Fibroblast of gingiva (primary cell): Measurements from ENCODE around the gene PAMR1.

Experiments
- DNase-seq: peaks from one replicate; pipeline ENCODE4 v3.0.0-alpha.2; 2011; ENCODE audit warnings: low read depth

The PAMR1 gene

DNA sequence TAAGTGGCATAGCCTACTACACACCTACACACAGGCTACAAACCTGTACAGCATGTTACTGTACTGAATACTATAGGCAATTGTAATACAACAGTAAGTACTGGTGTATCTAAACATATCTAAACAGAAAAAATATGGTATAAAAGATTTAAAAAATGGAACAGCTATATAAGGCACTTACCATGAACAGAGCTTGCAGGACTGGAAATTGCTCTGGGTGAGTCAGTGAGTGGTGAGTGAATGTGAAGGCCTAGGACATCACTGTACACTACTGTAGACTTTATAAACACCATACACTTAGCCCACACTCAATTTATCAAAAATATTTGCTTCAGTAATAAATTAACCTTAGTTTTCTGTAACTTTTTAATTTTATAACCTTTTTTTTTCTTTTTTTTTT, 24.7 kb downstream of the PAMR1 start:
- no peak for DNase-seq

DNA sequence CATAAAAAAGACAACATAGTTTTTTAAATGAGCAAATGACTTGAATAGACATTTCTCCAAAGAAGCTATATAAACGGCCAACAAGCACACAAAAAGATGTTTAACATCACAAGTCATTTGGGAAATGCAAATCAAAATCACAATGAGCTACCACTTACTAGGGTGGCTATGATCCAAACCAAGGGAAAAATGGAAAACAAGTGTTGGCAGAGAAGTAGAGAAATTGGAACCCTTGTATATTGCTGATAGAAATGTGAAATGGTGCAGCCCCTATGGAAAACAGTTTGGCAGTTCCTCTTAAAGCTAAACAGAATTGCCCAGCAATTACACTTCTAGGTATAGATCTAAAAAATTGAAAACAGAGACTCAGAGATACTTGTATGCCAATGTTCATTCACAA, 29.0 kb downstream of the PAMR1 start:
- no peak for DNase-seq

DNA sequence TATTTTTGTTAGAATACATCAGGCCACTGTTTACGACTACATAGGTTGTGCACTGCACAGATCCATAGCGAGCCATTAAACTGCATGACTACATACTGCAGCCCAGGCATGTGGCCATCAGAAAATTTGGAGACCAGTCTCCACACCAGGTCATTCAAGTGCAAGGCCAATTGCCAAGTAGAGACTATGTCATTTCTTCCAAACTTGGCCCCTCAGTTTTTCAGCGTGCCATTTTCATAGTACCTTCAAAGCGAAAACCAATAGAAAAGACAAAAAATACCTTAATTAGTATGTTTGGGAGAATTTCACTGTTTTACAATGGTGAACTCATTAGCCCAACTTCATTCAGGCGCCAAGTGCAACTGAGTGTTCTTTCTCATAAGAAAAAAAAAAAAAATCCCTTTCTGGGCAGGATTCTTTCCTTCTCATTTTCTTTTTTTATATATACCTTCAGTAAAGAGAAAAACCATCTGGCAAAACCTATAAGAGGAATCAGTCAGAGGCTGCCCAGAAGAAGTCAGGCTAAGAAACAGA, 30.4 kb downstream of the PAMR1 start:
- DNase-seq, result no peak

DNA sequence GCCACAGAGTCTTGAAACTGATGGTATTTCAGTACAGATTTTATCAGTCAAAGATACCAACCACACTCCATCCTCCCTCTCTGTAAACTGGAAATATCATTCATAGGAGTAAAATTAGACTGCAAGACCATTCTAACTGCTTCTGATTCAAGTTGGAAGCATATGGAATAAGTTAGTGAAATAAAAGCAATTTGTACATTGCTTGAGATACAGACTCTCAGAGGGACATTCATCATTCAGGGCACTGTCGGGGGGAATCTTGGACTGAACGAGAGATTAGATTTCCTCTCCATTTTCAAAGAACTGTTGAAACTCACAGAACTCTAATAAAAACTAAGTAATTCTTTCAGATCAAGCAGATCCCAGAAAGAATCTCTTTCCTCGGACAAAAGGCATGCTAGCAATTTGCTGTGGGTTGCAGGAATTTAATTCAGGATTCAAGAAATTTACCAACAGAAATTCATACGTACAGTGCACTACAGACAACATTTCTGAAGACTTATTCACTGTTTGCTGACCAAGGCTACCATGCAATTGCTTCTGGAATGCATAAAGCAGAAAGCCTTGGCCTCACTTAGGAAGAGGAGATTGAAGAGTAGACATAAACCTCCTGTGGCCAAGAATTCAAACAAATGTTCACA, 34.1 kb downstream of the PAMR1 start:
- DNase-seq, result peak; percentile 89

DNA sequence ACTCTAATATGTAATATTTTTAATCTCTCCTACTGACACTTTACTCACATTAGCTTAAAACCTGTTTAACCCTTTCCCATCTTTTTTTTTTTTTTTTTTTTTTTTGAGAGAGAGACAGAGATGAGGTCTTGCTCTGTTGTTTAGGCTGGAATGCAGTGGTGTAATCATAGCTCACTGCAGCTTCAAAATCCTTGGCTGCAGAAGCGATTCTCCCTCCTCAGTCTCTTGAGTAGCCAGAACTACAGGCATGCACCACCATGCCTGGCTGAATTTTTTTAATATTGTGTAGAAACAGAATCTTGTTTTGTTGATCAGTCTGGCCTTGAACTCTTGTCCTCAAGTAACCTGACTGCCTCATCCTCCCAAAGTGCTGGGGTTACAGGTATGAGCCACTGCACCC, 37.3 kb downstream of the PAMR1 start:
- DNase-seq, result peak; percentile 50

DNA sequence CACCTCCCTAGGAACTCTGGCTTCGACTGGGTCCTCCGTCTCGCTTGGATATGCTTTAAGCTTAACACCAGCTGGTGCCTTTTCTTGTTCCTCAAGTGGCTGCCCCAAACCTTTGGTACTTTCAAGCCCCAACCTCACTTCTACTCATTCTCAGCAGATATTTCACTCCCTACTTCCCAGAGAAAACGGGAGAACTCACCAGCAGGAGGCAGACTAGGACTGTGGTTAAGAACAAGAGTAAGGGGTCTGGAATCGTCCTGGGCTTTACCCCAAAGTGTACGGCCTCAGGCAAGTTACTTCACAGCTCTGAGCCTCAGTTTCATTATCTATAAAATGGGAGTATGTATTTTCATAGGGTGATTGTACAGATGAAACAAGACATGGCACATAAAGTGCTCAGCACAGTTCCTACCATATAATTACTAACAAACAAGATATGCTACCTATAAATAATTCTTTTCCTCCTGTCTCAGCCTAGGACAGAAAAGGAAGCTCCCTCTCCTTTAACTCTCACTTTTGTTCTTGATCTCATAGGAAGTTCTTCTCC, 37.8 kb downstream of the PAMR1 start:
- DNase-seq, result peak; percentile 59

DNA sequence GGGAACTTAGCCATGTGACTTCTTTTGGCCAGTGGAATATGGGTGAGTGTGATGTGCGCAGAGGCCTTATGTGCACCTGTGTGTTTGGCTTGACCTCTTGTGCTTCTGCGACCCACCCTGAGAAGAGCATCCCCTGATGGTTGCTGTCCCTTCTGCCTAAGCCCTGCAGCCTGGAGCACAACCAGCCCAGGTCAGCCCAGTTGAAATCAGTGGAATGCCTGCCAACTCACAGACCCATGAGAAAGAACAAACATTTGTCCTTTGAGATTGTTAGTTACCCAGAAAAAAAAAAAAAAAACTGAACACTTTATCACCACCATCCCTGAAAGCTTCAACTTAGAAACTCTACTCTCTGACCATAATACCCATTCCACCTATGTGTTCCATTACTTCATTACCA, 38.5 kb downstream of the PAMR1 start:
- DNase-seq, result no peak

DNA sequence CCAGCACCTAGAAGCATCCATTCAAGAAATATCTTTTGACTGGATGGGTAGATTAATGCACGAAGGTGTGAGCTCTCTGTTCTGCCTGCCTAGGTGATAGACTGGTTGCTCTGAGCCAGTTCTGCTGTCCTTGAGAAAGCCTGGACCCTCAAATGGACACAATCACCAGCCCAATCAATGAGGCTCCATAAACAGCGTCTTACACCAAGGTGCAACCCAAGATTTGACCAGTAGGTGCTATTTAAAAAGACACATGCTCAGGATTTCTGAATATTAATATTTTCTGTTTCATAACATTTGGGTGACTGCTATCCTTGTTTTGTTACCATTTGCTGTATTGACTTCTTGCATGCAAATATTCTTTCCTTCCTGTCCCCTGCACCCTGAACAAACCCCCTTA, 39.0 kb downstream of the PAMR1 start:
- no peak for DNase-seq

DNA sequence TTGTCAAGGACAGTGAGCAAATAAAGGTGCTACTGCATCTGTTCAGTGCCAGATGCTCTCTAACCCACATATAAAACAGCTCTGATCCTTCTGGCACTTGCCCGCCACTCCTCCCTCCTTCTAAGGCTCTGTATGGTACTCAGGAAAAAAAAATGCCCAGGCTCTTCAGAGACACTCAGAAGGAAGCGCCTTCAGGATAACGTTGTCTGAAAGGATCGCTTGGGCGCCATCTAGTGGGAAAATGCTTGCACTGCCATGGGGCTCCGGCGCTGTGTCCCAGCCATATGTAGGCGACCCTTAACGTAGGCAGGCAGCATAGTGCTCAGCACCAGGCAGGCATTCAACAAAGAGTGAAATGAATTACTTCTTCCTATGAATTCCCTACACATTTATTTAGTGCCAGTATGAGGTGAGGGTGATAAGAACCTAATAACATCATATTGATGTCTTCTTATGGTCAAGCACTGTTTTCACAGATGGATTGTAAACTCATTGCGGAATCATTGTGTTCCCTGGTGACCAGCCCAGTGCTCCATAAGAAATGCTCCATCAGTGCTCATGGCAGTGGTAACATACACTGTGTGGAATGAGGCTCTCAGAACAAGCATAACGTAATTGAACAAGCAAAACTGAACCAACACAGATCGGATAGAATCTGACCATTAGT, 39.6 kb downstream of the PAMR1 start:
- DNase-seq, result peak; percentile 63

DNA sequence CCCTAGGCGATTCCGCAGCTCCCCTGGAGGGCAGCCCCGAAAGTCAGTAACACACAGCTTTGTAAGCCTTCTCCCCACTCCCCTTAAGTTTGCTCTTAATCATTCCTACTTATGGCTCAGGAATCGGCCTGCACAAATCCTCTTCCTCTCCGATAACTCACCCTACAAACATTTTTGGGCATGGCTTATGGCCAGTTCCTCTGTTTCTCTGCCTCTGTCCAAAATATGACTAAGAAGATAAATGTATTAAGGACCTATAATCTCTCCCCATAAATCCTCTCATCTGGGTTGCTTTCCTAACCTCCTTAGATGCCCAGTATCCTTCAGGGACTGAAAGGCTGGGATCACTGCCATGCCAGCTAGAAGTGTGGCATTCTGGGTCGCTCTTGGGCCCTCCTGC, 41.0 kb downstream of the PAMR1 start:
- peak; percentile 45 for DNase-seq

DNA sequence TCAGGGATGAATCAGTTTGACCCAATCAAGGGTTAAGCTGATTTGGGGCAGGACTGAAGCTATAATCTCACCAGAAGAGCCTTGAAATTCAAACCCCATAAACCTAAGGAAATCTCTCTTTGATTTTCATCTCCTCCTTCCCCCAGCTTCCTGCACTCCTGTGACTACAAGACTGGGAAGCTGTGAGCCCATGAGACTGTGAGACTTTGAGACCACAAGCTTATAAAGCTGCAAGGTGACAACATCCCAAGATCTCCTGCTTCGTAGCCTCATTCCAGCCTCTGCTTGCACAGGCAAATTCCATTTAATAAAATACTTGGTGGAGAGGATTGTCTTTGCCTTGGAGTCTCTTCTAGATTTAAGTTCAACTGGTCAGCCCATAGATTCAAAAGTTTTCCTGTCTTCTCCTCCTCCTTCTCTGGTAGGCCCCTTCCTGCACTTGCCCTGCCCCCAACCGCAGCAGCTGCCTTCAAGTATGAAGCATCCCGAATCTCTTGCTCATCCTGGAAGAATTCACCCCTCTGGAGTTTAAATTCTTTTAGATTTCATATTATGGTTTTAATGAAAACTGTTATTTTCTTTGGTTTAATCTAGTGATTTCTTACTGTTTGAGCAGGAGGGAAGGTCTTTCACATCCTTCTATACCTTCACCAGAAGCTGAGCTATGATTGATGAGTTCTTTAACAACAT, 42.1 kb downstream of the PAMR1 start:
- DNase-seq, result no peak

DNA sequence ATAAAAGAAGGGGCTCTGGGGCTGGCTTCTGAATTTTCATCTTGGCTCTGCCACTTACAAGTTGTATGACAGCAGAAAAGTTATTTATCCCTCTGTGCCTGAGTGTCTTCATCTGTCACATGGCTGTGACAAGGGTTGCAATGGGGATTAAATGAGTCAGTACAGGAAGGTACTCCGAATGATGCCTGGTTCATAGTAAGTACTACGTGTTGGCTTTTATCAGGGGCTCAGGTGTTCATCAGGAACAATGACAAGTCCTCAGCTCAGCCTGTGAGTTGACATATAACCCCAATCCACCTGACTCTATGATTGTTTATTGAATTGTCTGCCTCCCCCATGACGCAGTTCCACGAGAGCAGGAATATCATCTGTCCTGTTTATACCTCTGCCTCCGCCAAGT, 45.7 kb downstream of the PAMR1 start:
- no peak for DNase-seq

DNA sequence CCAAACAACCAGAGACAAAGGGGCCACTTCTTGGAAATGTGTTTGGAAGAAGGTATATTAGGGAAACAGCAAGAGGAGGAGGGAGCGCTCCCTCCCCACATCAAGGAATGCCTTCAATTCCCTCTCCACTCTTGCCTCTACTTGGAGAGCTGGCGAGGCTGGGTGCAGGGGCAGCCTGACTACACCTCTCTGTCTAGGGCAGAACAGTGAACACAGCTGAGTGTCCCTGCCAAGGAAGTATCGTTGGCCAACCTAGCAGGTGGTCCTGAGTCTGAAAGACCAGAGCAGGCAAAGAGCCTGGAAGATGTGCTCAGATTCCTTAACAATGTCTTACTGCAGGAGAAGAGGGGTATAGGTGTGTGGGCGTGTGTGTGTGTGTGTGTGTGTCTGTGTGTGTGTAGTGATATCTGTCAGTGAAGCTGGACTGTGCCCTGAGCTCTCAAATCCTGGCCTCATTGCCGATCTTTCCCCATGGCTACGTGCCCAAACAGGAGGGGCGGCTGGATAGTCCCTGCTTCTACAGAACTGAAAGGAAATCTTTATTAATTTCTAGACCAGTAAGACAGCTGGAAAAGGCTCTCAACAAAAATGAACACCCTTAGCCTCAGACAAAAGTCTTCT, 46.8 kb downstream of the PAMR1 start:
- no peak for DNase-seq

DNA sequence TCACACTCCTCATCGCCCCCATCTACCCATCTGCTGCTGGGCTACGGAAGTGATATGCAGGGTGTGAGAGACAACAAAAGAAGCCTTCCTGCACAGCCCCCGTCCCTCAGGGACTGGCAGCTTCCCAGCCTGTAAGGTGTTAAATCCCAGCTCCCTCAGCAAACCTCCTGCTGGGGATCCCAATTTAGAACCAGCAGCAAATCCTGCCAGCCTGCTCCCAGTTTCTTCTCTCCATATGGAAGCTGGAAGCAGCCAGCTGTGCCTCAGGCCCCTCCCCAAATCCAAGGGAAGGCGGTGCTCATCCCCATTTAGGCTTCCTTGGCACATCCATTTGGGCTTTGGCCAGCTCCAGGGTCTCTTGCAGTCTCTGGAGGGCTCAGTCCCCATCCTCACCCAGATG, 47.5 kb downstream of the PAMR1 start:
- DNase-seq, result no peak

DNA sequence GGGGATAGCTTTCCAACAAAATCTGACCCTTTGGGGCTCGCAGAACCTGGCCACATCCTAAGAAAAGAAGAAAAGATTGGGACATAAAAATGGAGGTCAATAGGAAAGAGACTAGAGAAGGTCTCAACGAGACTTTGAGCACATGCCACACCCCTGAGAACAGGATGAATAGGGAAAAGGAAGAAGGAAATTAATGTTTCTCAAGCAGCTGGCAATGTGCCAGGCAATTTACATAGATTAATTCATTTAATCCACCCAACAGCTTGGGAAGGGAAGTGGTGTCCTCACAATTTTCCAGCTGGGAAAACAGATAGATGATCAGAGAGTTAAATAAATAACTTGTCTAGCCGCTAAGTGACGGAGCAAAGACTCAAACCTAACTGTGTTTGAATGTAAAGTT, 50.7 kb downstream of the PAMR1 start:
- no peak for DNase-seq

DNA sequence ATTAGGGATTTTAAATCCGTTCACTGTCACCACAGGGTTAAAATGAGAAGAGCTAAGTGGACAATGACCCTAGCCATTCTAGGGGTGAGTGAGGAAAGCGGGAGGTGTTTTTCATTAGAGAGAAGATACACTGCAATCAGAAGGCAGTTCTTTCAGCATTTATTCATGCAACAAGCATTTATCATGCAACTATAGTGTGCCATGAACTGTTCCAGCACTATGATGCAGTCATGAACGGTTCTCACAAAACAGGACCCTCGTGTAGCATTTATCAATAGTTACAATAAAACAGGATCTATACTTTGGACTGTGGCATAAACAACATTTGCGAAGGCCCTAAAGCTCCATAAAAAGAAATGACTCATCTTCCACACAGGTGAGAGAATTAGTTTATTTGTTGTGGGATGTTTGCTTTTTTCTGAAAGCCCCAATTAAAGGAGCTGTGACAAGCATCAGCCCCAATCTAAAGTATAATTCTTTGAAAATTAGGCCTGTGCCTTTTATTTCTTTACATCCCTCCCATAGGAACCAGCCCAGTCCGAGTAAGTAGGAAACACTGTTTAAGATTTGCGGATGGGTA, 51.5 kb downstream of the PAMR1 start:
- DNase-seq, result no peak

DNA sequence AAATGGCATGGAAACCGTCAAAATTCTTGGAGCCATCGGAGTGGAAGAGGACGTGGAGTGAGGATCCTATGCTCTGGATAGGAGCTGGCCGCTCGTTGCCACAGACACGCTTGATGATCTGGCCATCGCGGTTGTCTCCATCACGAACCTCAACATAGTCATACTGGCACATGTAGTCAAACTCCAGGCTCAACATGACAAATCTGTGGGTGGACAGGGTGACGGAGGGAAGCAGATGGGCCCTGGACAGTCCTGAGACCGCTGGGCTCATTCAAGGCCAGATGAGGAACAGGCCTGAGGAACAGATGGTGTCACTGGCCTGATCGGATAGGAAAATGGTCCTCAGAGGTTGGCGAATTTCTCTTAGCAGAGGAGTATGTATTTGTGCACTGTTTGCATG, 54.8 kb downstream of the PAMR1 start:
- DNase-seq, result no peak

DNA sequence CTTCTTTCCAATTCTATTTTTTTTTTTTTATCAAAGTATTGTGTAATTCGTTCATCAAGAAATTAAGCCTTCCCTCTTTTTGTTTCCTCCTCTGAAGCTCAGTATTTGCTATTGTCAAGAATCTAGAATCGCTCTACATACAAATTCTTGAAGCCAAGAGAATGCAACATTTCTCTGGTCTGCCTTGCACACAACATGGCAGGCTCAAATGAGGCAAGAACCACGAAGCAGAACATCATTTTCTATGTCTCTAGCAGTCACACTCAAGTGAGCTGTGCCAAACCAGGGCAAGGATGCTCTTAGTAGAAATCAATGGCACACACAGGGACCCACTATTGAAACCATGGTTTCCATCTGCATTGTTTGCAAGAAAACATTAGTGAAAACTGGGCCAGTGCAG, 59.4 kb downstream of the PAMR1 start:
- DNase-seq, result no peak

DNA sequence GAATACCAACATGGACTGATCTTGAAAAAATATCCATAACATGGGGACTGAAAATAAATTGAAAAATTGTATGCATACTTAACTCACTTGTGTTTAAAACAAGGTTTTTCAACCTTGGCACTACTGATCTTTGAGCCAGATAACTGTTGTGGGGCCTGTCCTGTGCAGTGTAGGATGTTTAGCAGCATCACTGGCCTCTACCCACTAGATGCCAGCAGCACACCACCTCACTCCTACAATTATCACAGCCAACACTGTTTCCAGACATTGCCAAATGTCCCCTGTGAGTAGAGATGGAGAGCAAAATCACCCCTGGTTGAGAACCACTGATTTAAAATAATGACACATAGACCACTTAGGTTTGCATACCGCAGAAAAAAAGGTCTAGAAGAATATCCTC, 61.1 kb downstream of the PAMR1 start:
- no peak for DNase-seq

DNA sequence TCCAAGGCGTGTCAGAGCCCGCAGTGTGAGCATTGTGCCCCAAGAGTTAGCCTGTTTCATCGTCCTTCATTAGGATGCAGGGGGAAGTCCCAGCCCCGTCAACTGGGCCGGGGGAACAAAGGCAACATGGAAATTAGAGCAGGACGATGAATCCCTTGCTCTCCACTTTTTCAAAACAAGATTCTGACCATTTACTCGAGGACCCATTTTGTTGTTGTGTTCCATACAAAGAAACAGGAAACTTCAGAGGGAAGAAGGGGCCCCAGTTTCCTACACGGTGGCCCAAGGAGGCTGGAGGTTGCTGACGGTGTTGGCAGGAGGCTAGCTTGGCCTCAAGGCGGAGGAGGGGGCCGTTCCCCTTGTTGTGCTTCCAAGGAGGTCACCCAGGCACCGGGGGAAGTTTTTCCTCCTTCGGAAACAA, 62.1 kb downstream of the PAMR1 start:
- DNase-seq, result no peak

DNA sequence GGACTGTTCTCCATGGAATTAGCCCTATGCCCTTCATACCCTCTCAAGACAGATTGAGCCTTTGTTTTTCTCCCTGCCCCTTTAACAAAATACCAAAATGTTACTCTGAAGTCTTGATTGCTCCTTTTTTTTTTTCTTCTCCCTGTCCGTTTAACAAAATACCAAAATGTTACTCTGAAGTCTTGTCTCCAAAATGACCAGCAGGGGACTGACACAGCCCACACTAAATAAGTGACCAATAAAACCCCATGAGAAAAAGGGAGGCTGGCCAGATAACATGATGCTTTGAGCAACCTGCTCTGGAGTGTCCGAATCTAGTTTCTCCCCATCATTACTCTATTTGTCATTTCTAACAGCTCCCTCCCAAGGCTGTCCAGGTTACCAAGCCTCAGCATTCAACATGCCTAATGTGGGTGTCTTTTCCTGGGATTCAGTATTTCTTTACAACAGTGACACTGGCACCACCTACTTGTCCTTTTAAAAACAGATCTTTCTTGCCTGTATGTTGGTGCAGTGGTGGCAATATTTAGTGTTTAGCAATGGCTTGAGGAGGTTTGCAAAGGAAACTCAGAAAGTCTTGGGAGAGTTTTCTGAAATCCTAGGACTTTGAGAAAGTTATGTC, 63.4 kb downstream of the PAMR1 start:
- DNase-seq, result no peak

DNA sequence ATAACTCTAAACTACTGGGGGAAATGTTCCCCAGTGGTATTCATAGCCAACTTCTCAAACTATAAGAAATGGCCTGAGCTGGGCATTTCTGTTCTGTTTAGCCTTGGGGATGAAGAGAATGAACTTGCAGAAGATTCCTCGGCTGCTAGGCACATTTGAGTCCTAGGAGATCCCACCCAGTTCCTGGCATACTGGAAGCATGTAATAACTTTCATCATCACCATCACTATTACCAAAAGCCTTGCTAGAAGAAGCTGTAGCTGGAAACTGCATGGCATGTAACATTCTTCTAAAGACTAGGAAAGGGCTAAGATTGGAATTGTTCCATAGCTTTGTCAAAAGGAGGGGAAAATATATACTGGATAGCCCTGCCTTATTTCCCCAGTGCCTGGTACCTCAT, 65.9 kb downstream of the PAMR1 start:
- DNase-seq, result peak; percentile 9
